ENCODE measurements around the gene CDKN2AIP.

GRCh38 chr4:183401473-183401872, 43.0 kb upstream of the CDKN2AIP start:
- TF ChIP-seq CTCF (IDR thresholded peaks at IDR 0.05; ENCODE audit: insufficient read depth, low read length, poor library complexity, severe bottlenecking) (no peak), EZH2phosphoT487 (conservative IDR thresholded peaks at IDR 0.05; ENCODE audit: low read length) (no peak)

All from SU-DHL-6 (cell line).